ENCODE data around the gene ID1. TPM values are rescaled to one million over a fixed set of nuclear protein-coding genes. Genes with fewer than 3 reads are reported as not detected.
A peak's percentile ranks its signal among the peaks of the same experiment; 100 is the strongest.

The ID1 gene
- polyA plus RNA-seq, 2 of the 4 experiments (the other 2 are of a cell fraction) = 237 to 432 TPM

DNA sequence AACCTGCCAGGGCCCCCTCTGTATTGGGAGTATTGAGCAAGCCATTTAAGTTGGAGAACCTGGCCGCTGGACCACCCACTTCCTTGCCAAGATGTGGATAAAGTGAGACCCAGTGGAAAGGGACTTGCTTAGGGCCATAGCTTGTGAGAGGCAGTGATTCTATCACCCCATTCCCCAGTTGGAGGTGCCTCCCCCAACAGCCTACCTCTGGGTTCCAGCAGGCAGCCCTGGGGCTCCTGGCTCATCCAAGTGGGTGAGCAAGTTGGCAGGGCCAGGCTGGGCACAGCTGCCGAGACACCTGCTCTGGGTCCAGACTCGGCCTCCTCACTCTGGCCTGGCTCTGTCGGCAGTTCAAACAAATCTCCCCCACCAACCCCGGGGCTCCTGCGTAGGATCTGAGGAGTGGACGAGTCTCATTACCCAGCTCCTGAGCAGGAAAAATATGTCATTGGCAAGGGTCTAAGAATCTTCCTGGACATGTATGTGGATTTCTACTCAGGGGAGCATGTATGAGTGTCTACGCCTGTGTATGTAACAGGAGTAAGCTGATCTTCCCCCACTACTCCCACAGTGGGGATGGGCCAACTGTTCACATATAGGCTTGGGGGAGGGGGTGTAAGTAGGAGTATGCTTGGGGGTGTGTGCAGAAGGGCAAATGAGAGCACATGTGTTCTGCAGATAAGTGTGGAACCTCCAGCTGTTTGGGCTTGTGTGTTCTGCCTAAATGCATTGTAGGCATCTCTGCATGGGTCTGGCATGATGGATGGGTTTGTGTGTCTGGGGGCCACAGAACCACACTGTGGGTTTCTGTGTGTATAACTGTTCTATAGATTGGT lies 1.9 kb downstream of the ID1 start (continued):
- TF ChIP-seq EHMT2 (IDR thresholded peaks at IDR 0.05; ENCODE audit: low read depth) = no peak
- peak; percentile 29; the same call in 1 of the 2 replicates for TF ChIP-seq HEYL (CRISPR knock-in tag; IDR thresholded peaks at IDR 0.05)
- TF ChIP-seq CBX8 (IDR thresholded peaks at IDR 0.05) = no peak
- TF ChIP-seq RARB (CRISPR knock-in tag; IDR thresholded peaks at IDR 0.05) = peak; percentile 98
- no peak for TF ChIP-seq CTCF (IDR thresholded peaks at IDR 0.05)
- TF ChIP-seq RFX5 (IDR thresholded peaks at IDR 0.05) = no peak
- no peak for TF ChIP-seq ZC3H11A (IDR thresholded peaks at IDR 0.05)
- TF ChIP-seq RAD21 (conservative IDR thresholded peaks at IDR 0.05 in 1 of 2, IDR thresholded peaks at IDR 0.05 in 1 of 2) = no peak; a peak in 1 of 5 replicates
- peak; percentile 70 for TF ChIP-seq CHD2 (IDR thresholded peaks at IDR 0.05; ENCODE audit: low read length, partially characterized antibody)
- TF ChIP-seq, protein P1, sequence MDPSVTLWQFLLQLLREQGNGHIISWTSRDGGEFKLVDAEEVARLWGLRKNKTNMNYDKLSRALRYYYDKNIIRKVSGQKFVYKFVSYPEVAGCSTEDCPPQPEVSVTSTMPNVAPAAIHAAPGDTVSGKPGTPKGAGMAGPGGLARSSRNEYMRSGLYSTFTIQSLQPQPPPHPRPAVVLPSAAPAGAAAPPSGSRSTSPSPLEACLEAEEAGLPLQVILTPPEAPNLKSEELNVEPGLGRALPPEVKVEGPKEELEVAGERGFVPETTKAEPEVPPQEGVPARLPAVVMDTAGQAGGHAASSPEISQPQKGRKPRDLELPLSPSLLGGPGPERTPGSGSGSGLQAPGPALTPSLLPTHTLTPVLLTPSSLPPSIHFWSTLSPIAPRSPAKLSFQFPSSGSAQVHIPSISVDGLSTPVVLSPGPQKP (IDR thresholded peaks at IDR 0.05; ENCODE audit: low read depth, low read length) = no peak
- no peak for TF ChIP-seq MAFK (IDR thresholded peaks at IDR 0.05; ENCODE audit: partially characterized antibody)
- 0 out of 2 replicates have a peak, but pooled peaks have one; percentile 20 for TF ChIP-seq HDAC2 (IDR thresholded peaks at IDR 0.05)
- no peak for TF ChIP-seq SREBF2 (IDR thresholded peaks at IDR 0.05)
- peak; percentile 99 for TF ChIP-seq TFCP2L1 (CRISPR knock-in tag; IDR thresholded peaks at IDR 0.05)
- peak; percentile 96 for TF ChIP-seq TP53 (CRISPR knock-in tag; IDR thresholded peaks at IDR 0.05)
- peak; percentile 84 for TF ChIP-seq POLR2A (IDR thresholded peaks at IDR 0.05; ENCODE audit: low read length)
- peak; percentile 70; the same call in 1 of the 2 replicates for TF ChIP-seq GATA3 (IDR thresholded peaks at IDR 0.05; ENCODE audit: borderline replicate concordance)
- no peak; the same call in 1 of the 2 replicates for TF ChIP-seq E2F6 (IDR thresholded peaks at IDR 0.05; ENCODE audit: borderline replicate concordance, low read depth)
- TF ChIP-seq, protein P2, sequence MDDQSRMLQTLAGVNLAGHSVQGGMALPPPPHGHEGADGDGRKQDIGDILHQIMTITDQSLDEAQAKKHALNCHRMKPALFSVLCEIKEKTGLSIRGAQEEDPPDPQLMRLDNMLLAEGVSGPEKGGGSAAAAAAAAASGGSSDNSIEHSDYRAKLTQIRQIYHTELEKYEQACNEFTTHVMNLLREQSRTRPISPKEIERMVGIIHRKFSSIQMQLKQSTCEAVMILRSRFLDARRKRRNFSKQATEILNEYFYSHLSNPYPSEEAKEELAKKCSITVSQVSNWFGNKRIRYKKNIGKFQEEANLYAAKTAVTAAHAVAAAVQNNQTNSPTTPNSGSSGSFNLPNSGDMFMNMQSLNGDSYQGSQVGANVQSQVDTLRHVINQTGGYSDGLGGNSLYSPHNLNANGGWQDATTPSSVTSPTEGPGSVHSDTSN (IDR thresholded peaks at IDR 0.05) = peak; percentile 93
- peak; percentile 99 for TF ChIP-seq HOXA7 (CRISPR knock-in tag; IDR thresholded peaks at IDR 0.05)
- TF ChIP-seq KDM1A (IDR thresholded peaks at IDR 0.05; ENCODE audit: low read depth) = no peak
- peak in 1 of 2 experiments; percentile 15; a peak in 1 of 4 replicates for TF ChIP-seq CEBPB (IDR thresholded peaks at IDR 0.05)
- TF ChIP-seq, protein P3, sequence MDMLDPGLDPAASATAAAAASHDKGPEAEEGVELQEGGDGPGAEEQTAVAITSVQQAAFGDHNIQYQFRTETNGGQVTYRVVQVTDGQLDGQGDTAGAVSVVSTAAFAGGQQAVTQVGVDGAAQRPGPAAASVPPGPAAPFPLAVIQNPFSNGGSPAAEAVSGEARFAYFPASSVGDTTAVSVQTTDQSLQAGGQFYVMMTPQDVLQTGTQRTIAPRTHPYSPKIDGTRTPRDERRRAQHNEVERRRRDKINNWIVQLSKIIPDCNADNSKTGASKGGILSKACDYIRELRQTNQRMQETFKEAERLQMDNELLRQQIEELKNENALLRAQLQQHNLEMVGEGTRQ (IDR thresholded peaks at IDR 0.05) = no peak
- no peak for TF ChIP-seq SMC3 (IDR thresholded peaks at IDR 0.05)
- TF ChIP-seq BHLHE40 (IDR thresholded peaks at IDR 0.05; ENCODE audit: low read depth, low read length) = no peak
- no peak for TF ChIP-seq KDM5A (IDR thresholded peaks at IDR 0.05)

Data from A549 (cell line).